IMR-90 (cell line): Measurements from ENCODE around the gene PALM2AKAP2. TPM values are rescaled to one million over a fixed set of nuclear protein-coding genes. Genes with fewer than 3 reads are reported as not detected.

ENCODE experiments used
- ATAC-seq: fragments of 200-7000 bp; cut with Tn5 transposase; 2 replicates; pipeline ENCODE4 v1.9.1; 2020; ENCODE audit warnings: low read depth, mild to moderate bottlenecking, moderate library complexity
- BruUV-seq: library from RNA; stranded (reverse); fragments of 400-500 nt; replicated peaks from 2 replicates; lab custom pipeline; 2021; lab: Mats Ljungman, UMichigan
- CTCF ChIA-PET: fragments of 300-600 bp; formaldehyde crosslinking; extraction: SDS; loops from one replicate; lab custom pipeline; 2021; ENCODE audit warnings: antibody characterized with exemption; lab: Yijun Ruan, JAX
- POLR2A ChIA-PET: fragments of 300-600 bp; sonication (Branson Sonifier 250); formaldehyde crosslinking; loops from one replicate; lab custom pipeline; 2022; ENCODE audit warnings: antibody characterized with exemption; ENCODE audit not compliant: unreplicated experiment; lab: Charles Lee
- DNase-seq: peaks from one replicate; pipeline ENCODE4 v3.0.0; 2013
- H2AFZ ChIP-seq: replicated peaks from 2 replicates; pipeline ENCODE3; 2013; ENCODE audit warnings: low read length, mild to moderate bottlenecking; ENCODE audit not compliant: poor library complexity
- H2AK5ac ChIP-seq: 2 replicates; pipeline ENCODE4 v1.6.1; 2013; ENCODE audit warnings: low read depth, low read length, inconsistent platforms
- H2AK9ac ChIP-seq: replicated peaks from 2 replicates; pipeline ENCODE3; 2013; ENCODE audit warnings: mild to moderate bottlenecking, low read depth, low read length, moderate library complexity; ENCODE audit not compliant: poor library complexity
- H2BK120ac ChIP-seq: 2 replicates; pipeline ENCODE4 v1.6.1; 2013; ENCODE audit warnings: low read depth, low read length, inconsistent platforms
- H2BK15ac ChIP-seq: 3 replicates; pipeline ENCODE4 v1.6.1; 2013; ENCODE audit warnings: low read depth, low read length, inconsistent platforms
- H2BK20ac ChIP-seq: 2 replicates; pipeline ENCODE4 v1.6.1; 2013; ENCODE audit warnings: low read depth, mild to moderate bottlenecking, inconsistent platforms, low read length, moderate library complexity
- H2BK5ac ChIP-seq: 2 replicates; pipeline ENCODE4 v1.6.1; 2013; ENCODE audit warnings: mild to moderate bottlenecking, low read depth, low read length, inconsistent platforms; ENCODE audit not compliant: poor library complexity, severe bottlenecking
- H3K14ac ChIP-seq: replicated peaks from 2 replicates; pipeline ENCODE4 v1.6.1; 2013; ENCODE audit warnings: low read depth, low read length, inconsistent platforms
- H3K18ac ChIP-seq: 2 replicates; pipeline ENCODE4 v1.6.1; 2013; ENCODE audit warnings: low read depth, low read length, control low read depth
- H3K23ac ChIP-seq: 2 replicates; pipeline ENCODE4 v1.6.1; 2013; ENCODE audit warnings: low read depth, low read length, inconsistent platforms
- H3K27ac ChIP-seq: 2 replicates; pipeline ENCODE4 v1.5.1; 2013; ENCODE audit warnings: mild to moderate bottlenecking, control low read depth, low read length; ENCODE audit not compliant: insufficient read depth
- H3K27me3 ChIP-seq: 2 replicates; pipeline ENCODE4 v1.6.1; 2013; ENCODE audit warnings: low read length; ENCODE audit not compliant: control insufficient read depth, insufficient read depth
- H3K36me3 ChIP-seq: 2 replicates; pipeline ENCODE4 v1.6.1; 2013; ENCODE audit warnings: low read length, mixed read lengths; ENCODE audit not compliant: control insufficient read depth, insufficient read depth
- H3K4ac ChIP-seq: 2 replicates; pipeline ENCODE4 v1.6.1; 2013; ENCODE audit warnings: low read depth, low read length, inconsistent platforms
- H3K4me1 ChIP-seq: 2 replicates; pipeline ENCODE4 v1.6.1; 2013; ENCODE audit warnings: low read length, mixed read lengths; ENCODE audit not compliant: control insufficient read depth, insufficient read depth
- H3K4me2 ChIP-seq: 2 replicates; pipeline ENCODE4 v1.6.1; 2013; ENCODE audit warnings: low read depth, mild to moderate bottlenecking, control low read depth, low read length, moderate library complexity
- H3K4me3 ChIP-seq: 2 replicates; pipeline ENCODE4 v1.5.1; 2013; ENCODE audit warnings: low read depth, mild to moderate bottlenecking, control low read depth, low read length, moderate library complexity; ENCODE audit not compliant: insufficient read depth
- H3K56ac ChIP-seq: 2 replicates; pipeline ENCODE4 v1.6.1; 2013; ENCODE audit warnings: low read length, inconsistent platforms; ENCODE audit not compliant: insufficient read depth; ENCODE audit errors: extremely low read depth
- H3K79me1 ChIP-seq, 2 experiments: 2 replicates each; pipeline ENCODE4 v1.6.1; 2013; ENCODE audit warnings: low read length in 2 of 2, inconsistent platforms in 1 of 2, low read depth in 1 of 2
- H3K9ac ChIP-seq: 2 replicates; pipeline ENCODE4 v1.6.1; 2013; ENCODE audit warnings: low read depth, low read length, control low read depth
- H3K9me1 ChIP-seq: 2 replicates; pipeline ENCODE4 v1.6.1; 2013; ENCODE audit warnings: low read length, inconsistent platforms; ENCODE audit not compliant: insufficient read depth
- H3K9me3 ChIP-seq: 2 replicates; pipeline ENCODE4 v1.6.1; 2013; ENCODE audit warnings: low read length; ENCODE audit not compliant: control insufficient read depth, insufficient read depth
- H4K20me1 ChIP-seq: 2 replicates; pipeline ENCODE4 v1.6.1; 2013; ENCODE audit warnings: low read length, inconsistent platforms; ENCODE audit not compliant: insufficient read depth
- H4K5ac ChIP-seq: 2 replicates; pipeline ENCODE4 v1.6.1; 2013; ENCODE audit warnings: mild to moderate bottlenecking, low read depth, low read length, control low read depth
- H4K8ac ChIP-seq, 2 experiments: 2 replicates each; pipeline ENCODE4 v1.6.1; 2013; ENCODE audit warnings: low read depth in 2 of 2, low read length in 2 of 2, control low read depth in 1 of 2, inconsistent platforms in 1 of 2
- H4K91ac ChIP-seq: 2 replicates; pipeline ENCODE4 v1.6.1; 2013; ENCODE audit warnings: low read depth, low read length, inconsistent platforms; ENCODE audit not compliant: insufficient read depth
- BHLHE40 ChIP-seq: fragments of 150-350 bp; IDR thresholded peaks from 2 replicates; pipeline ENCODE4 v1.6.1; 2016; ENCODE audit warnings: mild to moderate bottlenecking, low read depth, low read length
- CEBPB ChIP-seq: IDR thresholded peaks from 2 replicates; pipeline ENCODE4 v1.6.1; 2012; ENCODE audit warnings: low read depth, low read length, improper control_type of control experiment
- CHD1 ChIP-seq: IDR thresholded peaks from 2 replicates; pipeline ENCODE4 v1.6.1; 2012; ENCODE audit warnings: low read depth, low read length, improper control_type of control experiment
- CTCF ChIP-seq: conservative IDR thresholded peaks from 2 replicates; pipeline ENCODE4 v1.5.1; 2012; ENCODE audit warnings: mild to moderate bottlenecking, low read depth, low read length, improper control_type of control experiment
- ELK1 ChIP-seq: fragments of 150-350 bp; IDR thresholded peaks from 2 replicates; pipeline ENCODE4 v1.6.1; 2016; ENCODE audit warnings: low read depth, mild to moderate bottlenecking, low read length, moderate library complexity, borderline replicate concordance
- FOS ChIP-seq: fragments of 150-350 bp; IDR thresholded peaks from 2 replicates; pipeline ENCODE4 v1.6.1; 2016; ENCODE audit warnings: low read depth, low read length
- MAFK ChIP-seq: IDR thresholded peaks from 2 replicates; pipeline ENCODE4 v1.6.1; 2012; ENCODE audit warnings: low read depth, low read length, improper control_type of control experiment
- MAZ ChIP-seq: IDR thresholded peaks from 2 replicates; pipeline ENCODE4 v1.6.1; 2012; ENCODE audit warnings: low read depth, mild to moderate bottlenecking, low read length, improper control_type of control experiment, moderate library complexity, borderline replicate concordance
- MXI1 ChIP-seq: IDR thresholded peaks from 2 replicates; pipeline ENCODE4 v1.6.1; 2012; ENCODE audit warnings: low read depth, mild to moderate bottlenecking, low read length, moderate library complexity, borderline replicate concordance
- NFE2L2 ChIP-seq: fragments of 150-350 bp; IDR thresholded peaks from 2 replicates; pipeline ENCODE4 v1.6.1; 2016; ENCODE audit warnings: low read depth, mild to moderate bottlenecking, low read length
- POLR2A ChIP-seq: IDR thresholded peaks from 2 replicates; pipeline ENCODE4 v1.6.1; 2012; ENCODE audit warnings: mild to moderate bottlenecking, low read depth, low read length
- RAD21 ChIP-seq: IDR thresholded peaks from 2 replicates; pipeline ENCODE4 v1.6.1; 2012; ENCODE audit warnings: low read length, improper control_type of control experiment
- RCOR1 ChIP-seq: IDR thresholded peaks from 2 replicates; pipeline ENCODE4 v1.6.1; 2012; ENCODE audit warnings: mild to moderate bottlenecking, low read length, improper control_type of control experiment; ENCODE audit not compliant: insufficient replicate concordance
- RFX5 ChIP-seq: IDR thresholded peaks from 2 replicates; pipeline ENCODE4 v1.8.0; 2012; ENCODE audit warnings: low read depth, mild to moderate bottlenecking, low read length, moderate library complexity
- SMC3 ChIP-seq: fragments of 150-350 bp; IDR thresholded peaks from 2 replicates; pipeline ENCODE4 v1.6.1; 2016; ENCODE audit warnings: low read depth, mild to moderate bottlenecking, antibody characterized with exemption, low read length, moderate library complexity
- USF2 ChIP-seq: fragments of 150-350 bp; IDR thresholded peaks from 2 replicates; pipeline ENCODE4 v1.6.1; 2017; ENCODE audit warnings: mild to moderate bottlenecking, antibody characterized with exemption, low read length, low read depth
- WGBS, 2 experiments: methylation state at CpG; one replicate each; pipeline versions ENCODE4 v1.1.5 to v1.1.7; 2013; ENCODE audit warnings: missing lambda C conversion rate in 2 of 2; ENCODE audit not compliant: insufficient read length in 1 of 2; ENCODE audit errors: extremely low coverage in 2 of 2; 5-methylcytosine and 5-hydroxymethylcytosine counted together
- dilution Hi-C: fragments of 300-500 bp; cut with HindIII; formaldehyde crosslinking; loops from one replicate; pipeline ENCODE4 v1.14.3; 2018; ENCODE audit warnings: low sequenced_read_pairs; ENCODE audit not compliant: unreplicated experiment
- in situ Hi-C: fragments of 300-500 bp; cut with MboI; formaldehyde crosslinking; loops from 3 replicates; pipeline ENCODE4 v1.14.3; 2019; ENCODE audit warnings: low sequenced_read_pairs, inconsistent platforms, mixed read lengths
- intact Hi-C: fragments of 100-400 bp; cut with micrococcal nuclease; formaldehyde crosslinking; loops from 2 replicates; pipeline ENCODE4 v1.10.0; 2022
- polyA plus RNA-seq, 3 experiments: library from polyadenylated mRNA; depleted of rRNA; stranded (reverse); fragments of >200 nt; gene quantifications; 2 replicates each; pipeline ENCODE4 v1.2.3, GENCODE V29; 2012; ENCODE audit warnings: low replicate concordance in 1 of 3
- total RNA-seq: library from RNA; depleted of rRNA; stranded (reverse); fragments of >200 nt; gene quantifications from 2 replicates; pipeline ENCODE4 v1.2.3, GENCODE V29; 2012

PALM2AKAP2 gene
- total and polyA plus RNA-seq, 2 of the 4 experiments (the other 2 are of a cell fraction), result 3.2 to 14.2 TPM

GRCh38 chr9:109813829-109814228, 33.8 kb downstream of the PALM2AKAP2 start:
- Histone ChIP-seq H4K5ac (no peak overlapping the region), H3K4me1 (peaks cover 20% of the 10 kb centered on the region), H2BK120ac (no peak overlapping the region), H2BK20ac (no peak overlapping the region), H2AK5ac (peak overlapping the region; percentile 44; the same call in 1 of the 2 replicates), H3K14ac (no peak overlapping the region; the same call in 1 of the 2 replicates), H4K20me1 (no peaks in the 10 kb centered on the region), H3K27me3 (no peaks in the 10 kb centered on the region), H3K4me2 (no peak overlapping the region), H4K91ac (no peak overlapping the region), H3K9ac (no peak overlapping the region), H3K4me3 (no peak overlapping the region), H3K36me3 (peaks cover 1% of the 10 kb centered on the region; the same call in 1 of the 2 replicates), H3K27ac (no peak overlapping the region), H3K18ac (no peak overlapping the region), H3K23ac (no peak overlapping the region), H2BK15ac (no peak overlapping the region), H2AK9ac (no peak overlapping the region), H3K79me1 (peaks cover 21 to 73% of the 10 kb centered on the region in 2 experiments), H2AFZ (no peak overlapping the region), H3K56ac (no peak overlapping the region), H2BK5ac (no peak overlapping the region), H3K4ac (peak overlapping the region; percentile 19; the same call in 1 of the 2 replicates), H3K9me1 (peaks cover 38% of the 10 kb centered on the region), H4K8ac (no peak overlapping the region), H3K9me3 (no peaks in the 10 kb centered on the region)
- no peak for DNase-seq
- in situ Hi-C loops (no loop called here), dilution Hi-C loops (no loop called here), intact Hi-C loops (no loop called here)
- ChIA-PET POLR2A (no interaction called here), CTCF (no interaction called here)
- TF ChIP-seq NFE2L2 (no peak), ELK1 (no peak), RAD21 (no peak), CEBPB (no peak), CTCF (no peak), RFX5 (no peak), POLR2A (no peak), MAFK (no peak), FOS (no peak), CHD1 (no peak), MXI1 (no peak), BHLHE40 (no peak), USF2 (no peak), MAZ (no peak), SMC3 (no peak), RCOR1 (no peak)
- no peak for ATAC-seq
- BruUV-seq, result no TSS peak
- 82% methylated on average over 4 of the region's 6 CpGs; no CpG with 5 or more reads in 1 of the 2 experiments for WGBS, 2 experiments
